ENCODE results near the gene HMGCL. TPM values are rescaled to one million over a fixed set of nuclear protein-coding genes. Genes with fewer than 3 reads are reported as not detected.

Gene HMGCL
- total RNA-seq, 1 experiment from 2014 or later = 28.2 TPM

- peaks cover under 1% of the 10 kb centered on the region; the same call in 1 of the 2 replicates for H4K20me1 ChIP-seq (ENCODE audit: low read length)
- H2AFZ ChIP-seq (ENCODE audit: low read length) = no peak overlapping the region
- DNase-seq (no peak), ATAC-seq (no peak)
- no peak overlapping the region for H3K27ac ChIP-seq (ENCODE audit: low read length)
- no peaks in the 10 kb centered on the region for H3K4me1 ChIP-seq (ENCODE audit: insufficient read depth, low read length)
- H3K4me2 ChIP-seq (ENCODE audit: low read length) = no peak overlapping the region
- CTCF ChIA-PET = no interaction called here
- H3K9ac ChIP-seq (ENCODE audit: low read length) = no peak overlapping the region
- H3K36me3 ChIP-seq (ENCODE audit: low read depth, low read length) = peaks cover 78% of the 10 kb centered on the region
- no peaks in the 10 kb centered on the region for H3K9me3 ChIP-seq (ENCODE audit: low read length)
- POLR2A ChIA-PET (ENCODE audit: unreplicated experiment) = interaction anchor here (0.6 kb wide), 2 partner anchors 133 to 409 kb away, joined by 3 to 10 read pairs; partner anchors contain the start of gene HNRNPR
- no TSS peak for BruUV-seq (replicated peaks)
- H3K9me2 ChIP-seq (replicated peaks; ENCODE audit: low read length) = no peaks in the 10 kb centered on the region
- H3F3A ChIP-seq (ENCODE audit: low read length, unreplicated experiment) = no peaks in the 10 kb centered on the region
- peaks cover 29% of the 10 kb centered on the region for H3K79me2 ChIP-seq (ENCODE audit: low read length)
- TF ChIP-seq CTCF (conservative IDR thresholded peaks at IDR 0.05; ENCODE audit: low read depth, low read length) (no peak), EZH2 (IDR thresholded peaks at IDR 0.05; ENCODE audit: low read length, unreplicated experiment) (no peak), EZH2phosphoT487 (IDR thresholded peaks at IDR 0.05; ENCODE audit: borderline replicate concordance, low read length) (no peak)
- intact Hi-C loops (cut with micrococcal nuclease) = no loop called here
- no peak overlapping the region for H3K4me3 ChIP-seq (ENCODE audit: low read length)
- H3K27me3 ChIP-seq (ENCODE audit: low read length) = no peaks in the 10 kb centered on the region
Observed at GRCh38 chr1:23752909-23753308, 72.3 kb downstream of the HMGCL start.

Other genes with a start within 250 kb of the HMGCL start
- gene RPL11, start 133.6 kb downstream of the HMGCL start, total RNA-seq (2014; rRNA removed) = 1,031 and 1,441 TPM in 2 replicates
- gene ELOA, start 82.0 kb downstream of the HMGCL start, total RNA-seq (2014; rRNA removed) = 50.7 and 50.9 TPM in 2 replicates
- gene PITHD1, start 47.0 kb downstream of the HMGCL start, total RNA-seq (2014; rRNA removed) = 107 and 115 TPM in 2 replicates
- gene LYPLA2, start 34.3 kb downstream of the HMGCL start, total RNA-seq (2014; rRNA removed) = 120 and 142 TPM in 2 replicates
- 86.0 and 86.4 TPM in 2 replicates for gene GALE, start 24.7 kb downstream of the HMGCL start, total RNA-seq (2014; rRNA removed)
- 20.3 and 23.4 TPM in 2 replicates for gene FUCA1, start 42.9 kb upstream of the HMGCL start, total RNA-seq (2014; rRNA removed)
- gene CNR2, start 87.9 kb upstream of the HMGCL start, total RNA-seq (2014; rRNA removed) = not detected in 2 replicates
- 36.3 and 45.6 TPM in 2 replicates for gene PNRC2, start 134.4 kb upstream of the HMGCL start, total RNA-seq (2014; rRNA removed)
- gene SRSF10, start 154.9 kb upstream of the HMGCL start, total RNA-seq (2014; rRNA removed) = 109 and 121 TPM in 2 replicates

Measured in PC-3 (cell line).